IPS-15b (cell line): ENCODE measurements around the gene PAWR.
A peak's percentile ranks its signal among the peaks of the same experiment; 100 is the strongest.
"Not testable (repeated sequence)": the region's sequence is repeated elsewhere in the genome, so short reads cannot be mapped to it uniquely, and the experiment has no call there.

Source experiments
- H3K27me3 ChIP-seq: one replicate; pipeline ENCODE4 v1.6.1; 2013; ENCODE audit warnings: low read length; ENCODE audit not compliant: control insufficient read depth, insufficient read depth
- H3K36me3 ChIP-seq: one replicate; pipeline ENCODE4 v1.6.1; 2013; ENCODE audit warnings: low read length; ENCODE audit not compliant: control insufficient read depth, insufficient read depth
- H3K4me1 ChIP-seq: one replicate; pipeline ENCODE4 v1.6.1; 2013; ENCODE audit warnings: mild to moderate bottlenecking, low read length; ENCODE audit not compliant: control insufficient read depth, insufficient read depth
- H3K4me3 ChIP-seq: one replicate; pipeline ENCODE4 v1.5.1; 2013; ENCODE audit warnings: low read depth, low read length
- H3K9ac ChIP-seq: one replicate; pipeline ENCODE4 v1.6.1; 2013; ENCODE audit warnings: low read depth, mild to moderate bottlenecking, low read length
- H3K9me3 ChIP-seq: one replicate; pipeline ENCODE4 v1.6.1; 2013; ENCODE audit warnings: mild to moderate bottlenecking, low read length; ENCODE audit not compliant: control insufficient read depth, insufficient read depth

Gene PAWR

DNA sequence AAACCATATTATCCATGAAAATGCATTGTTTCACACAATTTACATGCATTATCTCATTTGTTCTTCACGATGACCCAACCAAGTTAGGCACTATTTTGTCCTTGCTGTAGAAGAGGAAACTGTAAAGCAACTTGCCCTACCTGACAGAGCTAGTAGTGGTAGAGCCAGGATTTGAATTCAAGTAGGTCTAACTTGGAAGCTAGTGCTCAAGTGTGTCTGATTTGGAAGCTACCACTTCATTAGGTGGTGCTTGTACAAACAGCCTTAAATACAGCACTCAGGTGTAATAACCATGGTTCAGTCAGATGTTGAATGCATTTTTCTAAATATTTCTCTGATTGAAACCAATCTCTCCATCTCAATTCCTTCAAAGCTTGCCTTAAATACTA is 123.6 kb downstream of the PAWR start:
- H3K9me3 ChIP-seq, result peaks cover 11% of the 10 kb centered on the region
- no peaks in the 10 kb centered on the region for H3K4me1 ChIP-seq
- H3K27me3 ChIP-seq, result no peaks in the 10 kb centered on the region
- H3K9ac ChIP-seq, result no peak overlapping the region
- peaks cover 21% of the 10 kb centered on the region for H3K36me3 ChIP-seq
- no peak overlapping the region for H3K4me3 ChIP-seq

DNA sequence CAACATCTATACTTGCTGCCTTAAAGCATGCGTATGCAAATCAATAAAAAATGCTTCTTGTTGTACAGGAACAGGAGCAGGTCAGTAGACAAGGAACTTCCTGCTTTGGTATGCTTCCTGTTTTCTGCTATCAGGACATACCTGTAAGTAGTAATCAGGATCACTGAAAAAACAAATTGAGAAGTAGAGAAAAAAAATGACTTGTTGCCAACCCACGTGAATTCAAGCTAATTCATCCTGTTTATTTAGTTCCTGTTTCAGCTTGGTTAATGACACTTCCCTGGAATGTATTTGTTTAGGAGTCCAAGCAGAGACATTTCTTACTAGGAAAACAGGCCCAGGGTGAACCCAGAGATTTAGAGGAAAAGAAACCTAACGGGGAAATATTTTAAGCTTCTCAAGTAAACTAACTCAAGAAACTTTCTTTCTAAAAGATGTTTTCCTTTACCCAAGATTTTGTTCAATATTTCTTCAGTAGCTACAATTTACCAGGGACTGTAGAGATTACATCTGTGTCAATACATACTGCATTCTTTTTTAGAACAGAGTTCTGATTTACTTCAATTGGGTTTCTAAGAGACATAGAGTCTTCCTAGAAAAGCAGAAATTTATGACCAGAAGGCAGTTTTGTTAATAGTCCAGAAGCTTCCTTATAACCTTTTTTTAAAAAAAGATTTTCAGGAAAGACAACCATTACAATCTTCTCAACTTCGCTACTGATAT is 124.2 kb downstream of the PAWR start:
- H3K4me3 ChIP-seq, result no peak overlapping the region
- H3K9me3 ChIP-seq, result peaks cover 11% of the 10 kb centered on the region
- no peaks in the 10 kb centered on the region for H3K4me1 ChIP-seq
- H3K27me3 ChIP-seq, result no peaks in the 10 kb centered on the region
- H3K36me3 ChIP-seq, result peaks cover 23% of the 10 kb centered on the region
- H3K9ac ChIP-seq, result no peak overlapping the region

DNA sequence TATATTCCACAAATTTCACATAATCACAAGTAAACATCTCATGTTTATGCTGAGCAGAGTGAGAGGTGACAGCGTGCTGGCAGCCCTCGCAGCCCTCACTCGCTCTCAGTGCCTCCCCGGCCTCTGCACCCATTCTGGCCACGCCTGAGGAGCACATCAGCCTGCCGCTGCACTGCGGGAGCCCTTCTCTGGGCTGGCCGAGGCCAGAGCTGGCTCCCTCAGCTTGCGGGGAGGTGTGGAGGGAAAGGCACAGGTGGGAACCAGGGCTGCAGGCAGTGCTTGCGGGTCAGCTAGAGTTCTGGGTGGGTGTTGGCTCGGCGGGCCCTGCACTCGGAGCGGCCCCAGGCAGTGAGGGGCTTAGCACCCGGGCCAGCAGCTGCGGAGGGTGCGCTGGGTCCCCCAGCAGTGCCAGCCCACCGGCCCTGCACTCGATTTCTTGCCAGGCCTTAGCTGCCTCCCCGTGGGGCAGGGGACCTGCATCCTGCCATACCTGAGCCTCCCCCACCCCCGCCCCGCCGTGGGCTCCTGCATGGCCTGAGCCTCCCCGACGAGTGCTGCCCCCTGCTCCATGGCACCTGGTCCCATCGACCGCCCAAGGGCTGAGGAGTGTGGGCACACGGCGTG is 125.9 kb downstream of the PAWR start:
- not testable (repeated sequence) for H3K9ac ChIP-seq, H3K27me3 ChIP-seq, H3K4me3 ChIP-seq, H3K4me1 ChIP-seq
- peaks cover 26% of the 10 kb centered on the region for H3K36me3 ChIP-seq
- H3K9me3 ChIP-seq, result peaks cover 11% of the 10 kb centered on the region

DNA sequence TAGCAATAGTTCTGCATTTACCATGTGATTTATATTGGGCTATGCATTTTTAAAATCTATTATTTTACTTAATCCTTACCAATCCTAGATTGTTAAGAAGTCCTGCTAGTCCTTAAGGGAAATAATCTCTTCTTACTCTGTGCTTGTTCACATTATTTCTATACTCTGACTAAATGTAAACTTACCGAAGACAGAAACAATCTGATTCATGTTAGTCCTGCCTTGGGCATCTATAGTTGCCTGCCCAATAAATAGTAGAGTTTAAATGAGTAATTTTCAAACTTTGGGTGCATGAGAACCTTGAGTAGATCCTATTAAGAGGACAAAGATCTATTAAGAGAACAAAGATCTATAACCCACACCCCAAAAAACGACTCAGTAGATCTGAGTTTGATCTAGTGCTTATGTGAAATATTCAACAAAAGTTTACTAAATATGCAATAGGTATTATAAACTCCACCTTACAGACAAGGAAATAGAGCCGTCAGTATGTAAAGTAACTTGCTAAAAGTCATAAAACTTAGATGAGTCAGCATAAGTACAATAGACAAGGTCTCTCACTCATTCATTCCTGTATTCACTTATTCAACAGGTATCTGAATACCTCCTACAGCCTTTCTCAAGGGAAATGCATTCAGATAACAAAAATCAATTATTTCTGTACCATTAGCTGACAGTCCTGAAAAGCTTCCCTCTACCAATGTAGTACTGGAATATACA is 127.6 kb downstream of the PAWR start:
- Histone ChIP-seq H3K9ac (no peak overlapping the region), H3K9me3 (peaks cover 11% of the 10 kb centered on the region), H3K4me1 (peaks cover 2% of the 10 kb centered on the region), H3K36me3 (peaks cover 22% of the 10 kb centered on the region), H3K27me3 (no peaks in the 10 kb centered on the region), H3K4me3 (no peak overlapping the region)

DNA sequence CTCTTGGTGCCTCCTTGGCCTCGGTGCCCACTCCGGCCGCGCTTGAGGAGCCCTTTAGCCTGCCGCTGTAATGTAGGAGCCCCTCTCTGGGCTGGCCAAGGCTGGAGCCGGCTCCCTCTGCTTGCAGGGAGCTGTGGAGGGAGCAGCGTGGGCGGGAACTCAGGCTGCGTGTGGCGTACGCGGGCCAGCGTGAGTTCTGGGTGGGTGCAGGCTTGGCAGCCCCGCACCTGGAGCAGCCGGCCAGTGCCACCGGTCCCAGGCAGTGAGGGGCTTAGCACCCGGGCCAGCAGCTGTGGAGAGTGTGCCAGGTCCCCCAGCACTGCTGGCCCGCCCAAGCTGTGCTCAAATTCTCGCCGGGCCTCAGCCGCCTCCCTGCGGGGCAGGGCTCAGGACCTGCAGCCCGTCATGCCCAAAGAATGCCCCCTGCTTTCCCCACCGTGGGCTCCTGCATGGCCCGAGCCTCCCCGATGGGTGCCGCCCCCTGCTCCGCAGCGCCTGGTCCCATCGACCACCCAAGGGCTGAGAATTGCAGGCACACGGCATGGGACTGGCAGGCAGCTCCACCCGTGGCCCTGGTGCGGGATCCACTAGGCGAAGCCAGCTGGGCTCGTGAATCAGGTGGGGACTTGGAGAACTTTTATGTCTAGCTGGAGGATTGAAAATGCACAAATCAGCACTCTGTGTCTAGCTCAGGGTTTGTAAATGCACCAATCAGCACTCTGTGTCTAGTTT is 129.2 kb downstream of the PAWR start:
- no peak overlapping the region for H3K4me3 ChIP-seq
- peaks cover 11% of the 10 kb centered on the region for H3K9me3 ChIP-seq
- peaks cover 22% of the 10 kb centered on the region for H3K36me3 ChIP-seq
- peaks cover 4% of the 10 kb centered on the region for H3K4me1 ChIP-seq
- no peak overlapping the region for H3K9ac ChIP-seq
- H3K27me3 ChIP-seq, result no peaks in the 10 kb centered on the region

DNA sequence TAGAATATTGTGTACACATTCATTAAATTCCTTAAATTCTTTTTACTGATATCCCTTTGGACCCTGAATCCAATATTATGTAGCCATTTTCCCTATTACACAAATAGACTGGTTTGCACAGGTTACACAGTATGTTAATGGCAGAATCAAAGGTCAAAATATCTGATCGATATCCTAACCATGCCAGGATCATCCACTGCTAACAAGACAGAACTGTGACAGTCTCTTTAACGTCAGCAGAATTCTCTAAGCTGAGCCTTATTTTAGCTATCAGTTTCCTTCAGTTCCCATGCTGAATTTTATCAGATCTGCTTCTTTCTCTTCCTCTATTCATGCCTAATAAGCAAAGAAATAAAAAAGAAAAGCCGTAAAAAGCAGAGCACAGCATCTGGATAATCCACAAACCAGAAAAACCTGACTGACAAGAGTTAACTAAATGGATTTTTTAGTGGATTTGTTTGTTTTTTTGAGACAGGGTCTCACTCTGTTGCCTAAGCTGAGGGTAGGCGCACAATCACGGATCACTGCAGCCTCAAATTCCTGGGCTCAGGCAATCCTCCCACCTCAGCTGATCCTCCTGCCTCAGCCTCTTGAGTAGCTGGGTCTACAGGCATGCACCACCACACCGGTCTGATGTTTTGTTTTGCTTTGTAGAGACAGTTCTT is 130.4 kb downstream of the PAWR start:
- Histone ChIP-seq H3K9me3 (peaks cover 11% of the 10 kb centered on the region), H3K4me1 (peaks cover 4% of the 10 kb centered on the region), H3K9ac (no peak overlapping the region), H3K36me3 (peaks cover 16% of the 10 kb centered on the region), H3K27me3 (no peaks in the 10 kb centered on the region), H3K4me3 (no peak overlapping the region)

DNA sequence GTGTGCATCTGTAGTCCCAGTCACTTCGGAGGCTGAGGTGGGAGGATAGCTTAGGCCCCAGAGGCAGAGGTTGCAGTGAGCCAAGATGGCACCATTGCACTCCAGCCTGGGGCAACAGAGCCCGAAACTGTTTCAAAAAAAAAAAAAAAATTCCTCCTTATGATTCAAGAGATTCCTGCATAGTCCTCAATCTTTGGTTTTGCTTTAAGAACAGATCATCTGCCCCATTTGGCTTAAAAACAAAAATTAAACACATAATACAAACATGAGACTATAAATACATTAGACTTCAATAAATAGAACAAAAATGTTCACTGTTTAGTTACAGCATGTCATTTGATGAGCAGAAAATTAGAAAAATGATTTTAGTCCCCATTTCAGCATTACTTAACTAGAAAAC is 131.2 kb downstream of the PAWR start:
- H3K36me3 ChIP-seq, result peaks cover 13% of the 10 kb centered on the region
- no peaks in the 10 kb centered on the region for H3K27me3 ChIP-seq
- peaks cover 4% of the 10 kb centered on the region for H3K4me1 ChIP-seq
- peaks cover 8% of the 10 kb centered on the region for H3K9me3 ChIP-seq
- no peak overlapping the region for H3K4me3 ChIP-seq
- H3K9ac ChIP-seq, result no peak overlapping the region

DNA sequence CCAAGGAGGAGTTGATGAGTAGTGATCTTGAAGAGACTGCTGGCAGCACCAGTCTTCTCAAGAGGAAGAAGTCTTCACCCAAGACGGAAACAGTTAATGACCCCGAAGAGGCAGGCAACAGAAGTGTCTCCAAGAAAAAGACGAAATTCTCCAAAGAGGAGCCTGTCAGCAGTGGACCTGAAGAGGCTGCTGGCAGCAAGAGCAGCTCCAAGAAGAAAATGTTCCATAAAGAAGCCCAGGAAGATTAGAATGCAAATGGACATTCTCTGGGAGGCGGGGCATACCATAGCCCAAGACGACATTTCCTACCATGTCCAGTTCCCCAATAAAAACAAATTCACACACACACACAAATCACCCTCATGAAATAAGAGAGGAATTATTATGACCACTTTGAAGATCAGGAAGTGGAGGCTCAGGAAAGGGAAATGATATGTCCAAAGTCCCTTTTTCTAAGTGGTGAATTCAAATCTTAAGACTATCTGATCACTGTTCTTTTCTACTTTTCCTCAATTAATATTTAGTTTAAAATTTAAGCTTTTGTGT is 131.8 kb downstream of the PAWR start:
- peaks cover 4% of the 10 kb centered on the region for H3K4me1 ChIP-seq
- no peak overlapping the region for H3K9ac ChIP-seq
- H3K9me3 ChIP-seq, result peaks cover 5% of the 10 kb centered on the region
- H3K27me3 ChIP-seq, result no peaks in the 10 kb centered on the region
- H3K4me3 ChIP-seq, result no peak overlapping the region
- H3K36me3 ChIP-seq, result peaks cover 13% of the 10 kb centered on the region

DNA sequence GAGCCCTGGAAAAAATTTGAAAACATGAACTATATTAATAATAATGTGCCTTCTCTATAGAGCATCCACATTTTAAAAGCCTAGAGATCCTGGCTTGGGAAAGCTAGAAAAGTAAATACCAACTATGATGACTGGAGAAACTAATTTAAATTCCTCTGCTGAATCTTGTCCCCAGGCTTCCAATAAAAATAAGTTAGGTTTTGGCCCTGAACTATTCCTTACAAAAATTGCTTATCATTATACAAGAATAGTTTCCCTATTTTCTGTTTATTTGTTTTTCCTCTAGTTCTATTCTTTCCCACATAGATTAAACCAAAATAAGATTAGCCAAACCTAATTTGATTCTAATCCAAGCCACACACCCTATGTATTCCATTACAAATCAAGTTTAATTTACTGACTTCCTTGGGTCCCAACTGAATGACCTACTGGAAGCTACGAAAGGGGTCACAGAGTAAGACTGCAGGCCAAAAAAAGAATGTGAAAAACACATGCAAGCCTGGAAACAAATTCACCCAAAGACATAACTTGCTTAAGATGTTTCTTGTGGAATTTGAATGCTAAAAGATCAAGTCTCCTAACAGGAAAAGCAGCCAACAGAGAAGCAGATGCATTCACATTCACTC is 133.0 kb downstream of the PAWR start:
- peak overlapping the region; percentile 9 for H3K9ac ChIP-seq
- peaks cover 2% of the 10 kb centered on the region for H3K9me3 ChIP-seq
- peaks cover 4% of the 10 kb centered on the region for H3K4me1 ChIP-seq
- peaks cover 10% of the 10 kb centered on the region for H3K36me3 ChIP-seq
- no peak overlapping the region for H3K4me3 ChIP-seq
- no peaks in the 10 kb centered on the region for H3K27me3 ChIP-seq

DNA sequence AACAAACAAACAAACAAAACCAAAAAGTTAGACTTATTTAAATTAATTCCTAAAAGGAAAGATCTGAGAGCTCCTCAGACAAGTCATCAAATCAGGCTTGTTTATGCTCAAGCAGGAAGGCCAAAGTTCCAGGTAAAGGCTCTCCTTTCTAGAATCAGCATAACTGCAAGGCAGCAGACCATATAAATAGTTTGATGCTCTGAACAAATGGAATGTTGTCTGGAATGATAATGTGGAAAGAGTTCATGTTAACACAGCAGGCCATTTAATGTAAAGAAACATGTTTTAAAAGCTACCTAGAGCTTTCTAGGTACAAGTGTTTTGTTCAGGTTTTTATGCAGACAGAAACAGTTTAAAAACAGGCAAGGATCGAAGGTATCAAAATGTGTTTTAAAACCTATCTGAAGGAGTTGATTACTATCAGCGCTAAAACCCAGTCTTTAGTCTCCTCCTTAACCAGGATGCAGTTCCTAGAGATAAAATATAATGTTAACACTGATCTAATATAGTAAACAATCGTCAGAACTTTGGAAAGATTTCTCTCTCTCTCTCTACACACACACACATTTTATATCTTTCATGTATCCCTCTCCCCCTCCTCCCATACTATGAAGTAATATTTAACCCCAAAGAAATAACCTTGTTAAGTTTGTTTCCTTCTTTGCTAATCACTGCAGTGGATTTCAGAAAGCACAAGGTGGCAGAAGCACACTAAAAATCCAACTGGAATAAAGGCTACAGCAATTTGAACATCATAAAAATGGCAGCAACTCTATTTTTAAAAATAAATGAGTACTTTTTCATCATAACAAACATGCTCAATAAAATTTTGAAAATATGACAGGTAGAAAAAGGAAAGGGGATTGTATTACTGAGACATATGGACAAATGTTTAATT is 135.5 kb downstream of the PAWR start:
- no peak overlapping the region for H3K9ac ChIP-seq
- no peaks in the 10 kb centered on the region for H3K27me3 ChIP-seq
- H3K4me3 ChIP-seq, result no peak overlapping the region
- no peaks in the 10 kb centered on the region for H3K36me3 ChIP-seq
- peaks cover 6% of the 10 kb centered on the region for H3K4me1 ChIP-seq
- no peaks in the 10 kb centered on the region for H3K9me3 ChIP-seq
